KOPT-K1 (cell line): Measurements from ENCODE around the gene CTIF.

Experiments used
- H3K27ac ChIP-seq: fragments of 200-600 bp; sonication (generic); 2 replicates; pipeline ENCODE4 v1.5.1; 2016; ENCODE audit warnings: antibody characterized with exemption, mild to moderate bottlenecking, low read depth, low read length; ENCODE audit not compliant: poor library complexity, severe bottlenecking
- H3K36me3 ChIP-seq: fragments of 200-600 bp; sonication (generic); 2 replicates; pipeline ENCODE4 v1.5.1; 2017; ENCODE audit warnings: antibody characterized with exemption, mild to moderate bottlenecking, low read length, moderate library complexity; ENCODE audit not compliant: insufficient read depth
- H3K9me3 ChIP-seq: fragments of 200-600 bp; sonication (generic); 2 replicates; pipeline ENCODE4 v1.5.1; 2017; ENCODE audit warnings: antibody characterized with exemption, low read length, mild to moderate bottlenecking; ENCODE audit not compliant: insufficient read depth, poor library complexity, severe bottlenecking

Gene CTIF

DNA sequence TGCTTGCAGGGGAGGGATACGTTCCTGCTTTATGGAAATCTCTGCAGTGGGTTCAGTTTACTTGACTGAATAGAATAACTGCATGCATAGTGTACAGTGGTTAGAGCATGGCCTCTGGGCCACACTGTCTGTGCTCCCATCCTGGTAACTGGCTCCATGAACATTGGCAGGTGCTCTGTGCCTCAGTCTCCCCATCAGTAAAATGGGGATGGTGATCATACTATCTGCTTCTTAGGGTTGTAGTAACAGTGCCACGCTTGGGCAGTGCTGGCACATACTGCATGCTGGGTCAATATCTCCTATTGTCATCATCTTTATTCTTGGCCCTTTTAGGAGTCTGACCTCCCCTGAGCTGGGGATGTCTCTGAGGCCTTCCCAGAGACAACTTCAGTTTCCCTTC lies 117.3 kb downstream of the CTIF start:
- no peaks in the 10 kb centered on the region for H3K36me3 ChIP-seq
- no peak overlapping the region for H3K27ac ChIP-seq
- H3K9me3 ChIP-seq = no peaks in the 10 kb centered on the region

GRCh38 chr18:48656582-48656981 lies 117.8 kb downstream of the CTIF start:
- Histone ChIP-seq H3K27ac (no peak overlapping the region), H3K9me3 (no peaks in the 10 kb centered on the region), H3K36me3 (no peaks in the 10 kb centered on the region)

DNA sequence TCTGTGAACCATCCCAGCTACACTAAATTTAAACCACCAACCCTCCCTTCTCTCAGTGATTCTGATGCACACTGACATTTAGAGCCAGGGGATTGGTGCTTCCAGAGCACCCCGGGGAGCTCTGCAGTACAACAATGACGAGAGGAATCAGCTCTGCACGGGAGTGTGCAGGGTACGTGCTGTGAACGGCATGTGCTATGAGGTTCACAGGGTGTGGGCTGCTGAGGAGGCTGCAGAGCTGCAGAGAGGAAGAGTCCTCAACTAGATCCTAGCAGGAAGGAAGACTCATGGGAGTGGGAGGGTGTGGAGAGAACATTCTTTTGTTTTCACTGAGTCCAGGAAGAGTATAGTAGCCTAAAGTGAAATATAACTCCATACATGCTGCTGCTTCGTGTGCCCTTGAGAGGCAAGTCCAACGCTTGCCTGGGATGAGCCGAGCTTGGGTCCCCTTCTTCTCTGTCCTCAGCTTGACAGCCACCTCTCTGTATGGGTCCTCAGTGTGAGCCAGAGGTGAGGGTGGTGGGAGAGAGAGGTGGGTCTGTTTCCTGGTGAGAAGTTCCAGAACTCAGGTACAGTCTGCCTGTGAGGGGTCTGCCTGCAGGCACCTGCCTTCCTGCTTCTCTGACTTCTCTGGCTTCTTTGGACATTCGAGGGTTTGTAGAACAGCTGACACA lies 118.8 kb downstream of the CTIF start:
- no peaks in the 10 kb centered on the region for H3K9me3 ChIP-seq
- H3K27ac ChIP-seq = no peak overlapping the region
- no peaks in the 10 kb centered on the region for H3K36me3 ChIP-seq

DNA sequence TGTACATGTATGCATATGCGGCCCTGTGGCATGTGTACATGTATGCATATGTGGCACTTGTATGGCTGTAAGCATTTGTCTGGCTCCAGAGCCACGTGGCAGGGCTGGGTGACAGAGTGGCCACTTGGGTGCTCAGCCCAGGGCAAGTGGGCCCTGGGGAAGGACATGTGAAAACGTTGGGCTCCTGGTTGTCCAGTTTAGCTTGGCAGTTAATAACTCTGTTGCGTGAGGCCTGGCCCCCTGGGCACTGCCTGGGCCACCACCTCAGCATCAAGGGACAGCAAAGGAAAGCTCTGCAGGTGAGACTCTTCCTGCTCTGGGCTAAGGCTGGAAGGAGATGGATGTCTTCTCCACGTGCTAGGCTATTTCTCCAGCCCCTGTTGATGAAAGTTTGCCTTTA lies 119.9 kb downstream of the CTIF start:
- Histone ChIP-seq H3K36me3 (no peaks in the 10 kb centered on the region), H3K9me3 (no peaks in the 10 kb centered on the region), H3K27ac (no peak overlapping the region)

DNA sequence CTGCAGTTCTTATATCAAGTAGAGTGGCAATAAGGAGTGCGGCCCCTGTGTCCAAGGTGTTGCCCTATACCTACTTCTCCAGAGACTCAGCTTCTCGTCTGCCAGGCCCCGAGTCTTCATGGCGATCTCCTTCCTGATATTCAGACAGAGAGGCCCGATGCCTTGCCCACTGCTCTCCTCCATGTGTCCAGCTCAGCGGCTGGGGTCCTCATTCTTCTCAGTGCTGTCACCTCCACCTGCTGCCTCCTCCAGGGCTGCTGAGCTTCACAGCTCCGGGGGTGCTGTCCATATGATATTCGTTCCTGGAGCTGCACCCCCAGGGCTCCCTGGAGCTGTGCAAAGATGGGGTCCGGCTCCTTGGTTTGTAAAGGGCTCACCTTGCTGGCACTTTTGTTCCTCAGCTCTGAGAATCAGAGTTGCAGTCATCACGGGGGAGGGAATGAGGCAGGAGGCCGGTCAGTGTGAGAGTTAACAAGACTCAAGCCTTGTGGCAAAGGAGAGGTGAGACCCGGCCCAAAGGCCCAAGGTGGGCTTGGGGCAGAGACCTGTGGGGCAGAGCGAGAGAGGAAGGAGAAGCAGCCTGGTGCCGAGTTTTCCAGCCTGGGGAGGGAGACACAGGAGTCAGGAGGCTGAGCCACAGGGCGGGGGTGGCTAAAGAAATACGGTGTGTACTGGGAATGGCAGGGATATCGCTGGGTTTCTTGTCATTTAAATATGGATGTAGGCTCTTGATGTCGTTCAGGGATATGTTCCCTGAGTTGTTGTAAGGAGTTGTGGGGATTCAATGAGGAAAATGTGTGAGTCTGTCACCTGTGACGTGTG lies 120.6 kb downstream of the CTIF start:
- H3K36me3 ChIP-seq = no peaks in the 10 kb centered on the region
- H3K9me3 ChIP-seq = no peaks in the 10 kb centered on the region
- no peak overlapping the region for H3K27ac ChIP-seq

DNA sequence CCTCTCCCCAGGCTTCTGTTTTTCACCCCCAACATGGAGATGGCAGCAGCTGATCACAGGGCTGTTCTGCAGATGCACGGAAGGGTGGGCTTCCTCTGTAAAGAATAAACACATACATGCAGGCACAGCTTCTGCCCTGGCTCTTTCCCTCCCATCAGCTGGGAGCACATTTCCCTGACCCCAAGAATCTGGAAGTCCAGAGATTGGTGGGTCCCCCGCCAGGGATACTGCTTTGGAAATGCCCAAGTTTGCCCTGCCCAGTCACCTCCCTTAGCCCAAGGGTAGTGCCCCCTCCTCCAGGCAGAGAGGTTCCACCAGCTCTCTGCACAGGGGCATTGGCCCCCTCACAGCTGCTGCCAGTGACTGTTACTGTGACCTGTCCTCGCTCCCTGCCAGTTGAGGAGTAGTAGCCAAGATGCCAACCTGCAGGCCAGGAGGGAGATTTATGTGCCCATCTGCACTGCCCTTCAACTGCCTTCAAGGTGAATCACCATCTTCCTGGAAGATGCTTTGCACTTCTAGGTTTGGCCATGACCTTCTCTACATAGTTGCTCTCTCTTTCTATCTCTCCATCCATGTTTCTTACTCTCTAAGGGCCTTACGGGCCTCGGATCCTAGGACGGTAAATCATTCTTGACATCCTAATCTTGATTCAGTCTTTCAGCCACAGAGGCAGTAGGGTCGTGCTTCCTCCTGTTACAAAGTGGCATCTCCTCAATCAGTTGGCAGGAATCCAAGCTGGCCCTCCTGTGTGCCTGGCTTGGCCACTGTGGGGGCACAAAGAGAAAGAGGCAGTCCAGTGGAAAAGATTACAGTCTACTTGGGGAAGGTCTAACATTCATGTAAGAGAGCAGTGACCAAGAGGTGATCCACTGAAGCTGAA lies 121.8 kb downstream of the CTIF start:
- H3K36me3 ChIP-seq = no peaks in the 10 kb centered on the region
- H3K27ac ChIP-seq = no peak overlapping the region
- peaks cover 1% of the 10 kb centered on the region for H3K9me3 ChIP-seq

DNA sequence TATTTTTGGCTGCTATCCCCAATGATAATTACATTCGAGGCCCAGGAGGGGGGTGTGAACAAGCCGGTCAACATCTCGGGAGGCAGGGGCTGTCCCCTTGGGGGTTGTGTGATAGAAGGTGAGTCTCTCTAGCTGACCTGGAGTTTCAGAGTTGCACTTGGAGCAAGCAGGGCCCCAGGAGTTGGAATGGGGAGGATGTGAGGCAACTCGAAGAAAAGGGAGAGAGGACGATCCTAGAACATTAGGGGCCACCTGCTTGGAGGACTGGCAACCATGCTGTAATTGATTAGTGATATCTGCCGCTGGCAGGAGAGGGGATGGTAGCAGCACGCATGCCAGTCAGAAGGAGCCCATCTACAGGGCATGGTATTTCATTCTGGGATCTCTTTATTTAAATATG lies 122.6 kb downstream of the CTIF start:
- Histone ChIP-seq H3K9me3 (peaks cover 5% of the 10 kb centered on the region), H3K36me3 (no peaks in the 10 kb centered on the region), H3K27ac (no peak overlapping the region)

DNA sequence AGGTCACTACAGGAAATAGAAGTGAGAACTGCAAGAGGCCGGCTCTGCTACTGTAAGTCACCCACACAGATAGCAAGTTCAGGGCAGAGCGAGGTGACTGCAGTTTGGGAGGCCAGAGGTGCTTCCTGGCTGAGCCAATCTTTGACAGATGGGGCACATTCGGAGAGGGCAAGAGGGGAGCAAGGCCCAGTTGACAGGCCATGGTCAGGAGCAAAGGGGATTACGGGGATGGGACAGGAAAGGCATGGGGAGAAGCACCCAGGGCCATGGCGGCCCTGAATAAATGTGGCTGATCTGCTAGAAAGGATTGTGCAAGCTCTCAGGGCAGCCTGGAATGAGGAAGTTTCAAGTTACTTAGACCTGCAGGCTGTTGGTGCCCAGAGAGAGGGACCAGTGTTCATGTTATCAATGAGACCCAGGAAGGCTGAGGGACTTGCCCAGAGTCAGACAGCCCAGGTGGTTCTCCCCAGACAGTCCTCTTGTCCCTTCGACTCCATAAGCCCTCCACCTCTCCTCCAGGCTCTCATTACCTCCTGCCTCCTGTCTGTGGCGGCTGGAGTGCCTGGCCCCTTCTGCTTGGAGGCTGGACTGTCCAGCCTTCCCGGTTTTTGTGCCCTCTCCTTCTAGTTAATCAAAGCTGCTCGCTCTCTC lies 123.3 kb downstream of the CTIF start:
- H3K27ac ChIP-seq = no peak overlapping the region
- H3K9me3 ChIP-seq = peaks cover 5% of the 10 kb centered on the region
- H3K36me3 ChIP-seq = no peaks in the 10 kb centered on the region

DNA sequence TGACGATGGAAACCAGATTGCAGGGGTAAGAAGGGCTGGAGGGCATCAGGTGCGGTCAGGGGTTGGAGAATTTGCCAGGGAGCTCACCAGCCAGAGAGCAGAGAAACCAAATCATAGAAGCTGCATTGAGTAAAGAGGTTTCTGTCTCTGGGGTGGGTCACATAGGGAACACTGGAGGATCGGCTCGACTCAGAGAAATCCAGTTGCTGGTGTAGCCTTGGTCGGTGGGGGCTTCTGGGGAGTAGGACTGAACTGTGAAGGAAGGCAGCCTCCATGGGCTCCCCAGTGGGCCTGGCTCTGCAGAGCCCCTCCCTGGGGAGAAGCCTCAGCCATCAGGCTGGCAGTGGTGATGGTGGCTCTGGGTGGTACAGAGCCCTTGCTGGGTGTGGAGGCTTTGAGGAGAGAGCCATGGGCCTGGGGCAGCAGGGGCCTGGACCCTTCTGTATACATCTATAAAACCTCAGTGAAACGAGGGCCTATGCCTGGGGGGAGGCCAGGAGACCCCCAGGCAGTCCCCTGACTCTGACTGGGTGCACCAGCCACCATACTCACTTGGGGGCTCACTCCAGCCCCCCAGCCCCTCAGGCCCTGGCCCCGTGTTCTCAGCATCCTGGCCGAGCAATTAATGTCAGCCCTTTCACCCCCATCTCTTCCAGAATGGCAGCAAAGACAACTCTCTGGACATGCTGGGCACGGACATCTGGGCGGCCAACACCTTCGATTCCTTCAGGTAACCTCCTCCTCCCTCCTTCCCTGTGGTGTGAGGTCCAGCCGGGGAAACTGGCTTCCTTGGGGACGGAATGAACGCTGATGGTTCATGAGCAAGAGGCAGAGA lies 124.5 kb downstream of the CTIF start:
- Histone ChIP-seq H3K27ac (no peak overlapping the region), H3K9me3 (peaks cover 5% of the 10 kb centered on the region), H3K36me3 (no peaks in the 10 kb centered on the region)

GRCh38 chr18:48663931-48664847 lies 125.4 kb downstream of the CTIF start:
- Histone ChIP-seq H3K9me3 (peaks cover 5% of the 10 kb centered on the region), H3K27ac (no peak overlapping the region), H3K36me3 (no peaks in the 10 kb centered on the region)

DNA sequence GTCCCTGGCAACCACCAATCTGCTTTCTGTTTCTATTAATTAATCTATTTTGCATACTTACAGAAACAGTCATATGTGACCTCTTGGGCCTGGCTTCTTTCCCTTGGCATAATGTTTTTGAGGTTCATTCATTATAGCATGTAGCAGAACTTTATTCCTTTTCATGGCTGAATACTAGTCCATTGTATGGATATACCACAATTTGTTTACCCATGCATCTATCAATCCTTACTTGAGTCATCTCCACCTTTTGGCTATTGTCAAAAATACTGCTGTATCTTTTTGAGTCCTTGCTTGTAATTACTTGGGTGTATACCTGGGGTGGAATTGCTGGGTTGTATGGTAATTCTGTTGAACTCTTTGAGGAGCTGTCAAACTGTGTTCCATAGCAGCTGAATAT lies 126.8 kb downstream of the CTIF start:
- Histone ChIP-seq H3K9me3 (peaks cover 5% of the 10 kb centered on the region), H3K36me3 (no peaks in the 10 kb centered on the region), H3K27ac (no peak overlapping the region)

DNA sequence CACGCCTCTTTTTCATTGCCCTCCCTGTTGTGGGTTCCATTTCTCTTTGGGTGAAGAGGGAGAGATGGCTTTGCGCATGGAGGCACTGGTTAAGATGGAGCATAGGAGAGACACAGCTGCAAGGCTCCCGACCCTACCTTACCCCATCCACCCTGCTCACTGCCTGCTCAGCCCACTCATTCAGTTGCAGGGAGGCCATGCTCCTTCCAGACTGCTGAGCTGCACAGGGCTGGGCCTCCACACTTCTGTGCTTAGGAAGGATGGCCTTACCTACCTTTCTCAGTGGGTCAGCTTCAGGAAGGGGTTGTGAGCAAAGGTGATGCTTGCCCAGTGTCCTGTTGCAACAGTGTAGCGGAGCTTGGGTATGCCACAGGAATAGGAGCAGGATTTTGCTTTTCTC lies 127.8 kb downstream of the CTIF start:
- H3K36me3 ChIP-seq = no peaks in the 10 kb centered on the region
- peaks cover 15% of the 10 kb centered on the region for H3K9me3 ChIP-seq

More for the DNA sequence above, 127.8 kb downstream of the CTIF start:
- no peak overlapping the region for H3K27ac ChIP-seq
